B cell (primary cell): ENCODE measurements around the gene PTPRF. TPM values are rescaled to one million over a fixed set of nuclear protein-coding genes. Genes with fewer than 3 reads are reported as not detected.

Source experiments
- ATAC-seq: fragments of 200-7000 bp; cut with Tn5 transposase; one replicate; pipeline ENCODE4 v1.10.0; 2021; ENCODE audit warnings: low read depth, mild to moderate bottlenecking, moderate number of reproducible peaks, moderate library complexity
- CTCF ChIA-PET: fragments of 350-600 bp; sonication (Branson Sonifier 250); formaldehyde crosslinking; loops from one replicate; lab custom pipeline; 2021; ENCODE audit warnings: antibody characterized with exemption, inconsistent platforms; lab: Charles Lee
- POLR2A ChIA-PET: fragments of 350-600 bp; sonication (Branson Sonifier 250); formaldehyde crosslinking; loops from one replicate; lab custom pipeline; 2021; ENCODE audit warnings: antibody characterized with exemption; lab: Charles Lee
- DNase-seq: peaks from one replicate; pipeline ENCODE4 v3.0.0; 2013
- H2AFZ ChIP-seq: 2 replicates; pipeline ENCODE4 v1.6.1; 2012; ENCODE audit warnings: mild to moderate bottlenecking, low read depth, low read length; ENCODE audit not compliant: insufficient read depth, poor library complexity, severe bottlenecking
- H3K27ac ChIP-seq, 2 donors: 1 replicate in 1 of 2; 2 replicates in 1 of 2; pipeline ENCODE4 v1.5.1; 2012 to 2013; ENCODE audit warnings: low read length in 2 of 2, mild to moderate bottlenecking in 2 of 2, moderate library complexity in 1 of 2
- H3K27me3 ChIP-seq, 4 experiments: fragments of 200-600 bp in 1 of 4; sonication (generic) in 1 of 4; replicated peaks in 1 of 4; 1 replicate in 2 of 4; 2 replicates in 2 of 4; pipeline versions ENCODE4 v1.6.1 to v1.7.0; 2013 to 2016; ENCODE audit warnings: low read length in 3 of 4, mild to moderate bottlenecking in 2 of 4, mixed read lengths in 1 of 4, moderate library complexity in 1 of 4; ENCODE audit not compliant: insufficient read depth in 4 of 4, control insufficient read depth in 3 of 4; ENCODE audit errors: control extremely low read depth in 1 of 4
- H3K36me3 ChIP-seq, 2 experiments: replicated peaks in 1 of 2; 1 replicate in 1 of 2; 2 replicates in 1 of 2; pipeline versions ENCODE4 v1.6.1 to v1.7.1; 2013; ENCODE audit warnings: low read length in 1 of 2; ENCODE audit not compliant: insufficient read depth in 2 of 2, control insufficient read depth in 1 of 2; ENCODE audit errors: control extremely low read depth in 1 of 2, extremely low read depth in 1 of 2
- H3K4me1 ChIP-seq, 2 donors: fragments of 200-600 bp in 1 of 2; sonication (generic) in 1 of 2; 1 replicate in 1 of 2; 2 replicates in 1 of 2; pipeline versions ENCODE4 v1.5.1 to v1.6.1; 2013 to 2017; ENCODE audit warnings: low read length in 2 of 2; ENCODE audit not compliant: control insufficient read depth in 2 of 2, insufficient read depth in 2 of 2
- H3K4me2 ChIP-seq: replicated peaks from 2 replicates; pipeline ENCODE3; 2012; ENCODE audit warnings: mild to moderate bottlenecking, low read depth, low read length; ENCODE audit not compliant: poor library complexity, severe bottlenecking
- H3K4me3 ChIP-seq, 5 experiments: fragments of 200-600 bp in 1 of 5; sonication (generic) in 1 of 5; 1 replicate in 3 of 5; 2 replicates in 2 of 5; pipeline versions ENCODE4 v1.5.1 to v1.7.0; 2011 to 2016; ENCODE audit warnings: low read length in 4 of 5, mild to moderate bottlenecking in 4 of 5, low read depth in 2 of 5, control low read depth in 1 of 5, moderate library complexity in 1 of 5; ENCODE audit not compliant: insufficient read depth in 1 of 5; ENCODE audit errors: control extremely low read depth in 1 of 5, extremely low read depth in 1 of 5
- H3K79me2 ChIP-seq: fragments of 200-600 bp; sonication (generic); one replicate; pipeline ENCODE4 v1.6.0; 2016; ENCODE audit warnings: low read length; ENCODE audit not compliant: control insufficient read depth, insufficient read depth
- H3K9ac ChIP-seq: fragments of 200-600 bp; sonication (generic); 2 replicates; pipeline ENCODE4 v1.6.1; 2017; ENCODE audit warnings: mild to moderate bottlenecking, low read length, moderate library complexity
- H3K9me3 ChIP-seq, 3 donors: one replicate each; pipeline versions ENCODE4 v1.6.1 to v1.7.1; 2013; ENCODE audit warnings: low read length in 2 of 3; ENCODE audit not compliant: control insufficient read depth in 2 of 3, insufficient read depth in 1 of 3; ENCODE audit errors: control extremely low read depth in 1 of 3
- H4K20me1 ChIP-seq: 2 replicates; pipeline ENCODE4 v1.6.0; 2012; ENCODE audit warnings: mild to moderate bottlenecking, low read length; ENCODE audit not compliant: insufficient read depth, control insufficient read depth, poor library complexity, severe bottlenecking
- H3K27ac Mint-ChIP-seq: one replicate; pipeline ENCODE4 v1.8.0; 2021; ENCODE audit warnings: mixed read lengths
- H3K27me3 Mint-ChIP-seq: one replicate; pipeline ENCODE4 v1.8.0; 2021; ENCODE audit warnings: mixed read lengths
- H3K4me1 Mint-ChIP-seq: one replicate; pipeline ENCODE4 v1.8.0; 2021; ENCODE audit warnings: mixed read lengths
- H3K4me3 Mint-ChIP-seq: one replicate; pipeline ENCODE4 v1.8.0; 2021; ENCODE audit warnings: mixed read lengths
- H3K9me3 Mint-ChIP-seq: one replicate; pipeline ENCODE4 v1.8.0; 2022; ENCODE audit warnings: mixed read lengths; ENCODE audit not compliant: insufficient read depth
- CTCF ChIP-seq: fragments of 200-600 bp; IDR thresholded peaks from one replicate; pipeline ENCODE4 v1.8.0; 2022; ENCODE audit warnings: antibody characterized with exemption, mild to moderate bottlenecking
- EZH2 ChIP-seq: IDR thresholded peaks from 2 replicates; pipeline ENCODE4 v1.6.1; 2012; ENCODE audit warnings: borderline replicate concordance, low read depth, mild to moderate bottlenecking, moderate library complexity, low read length; ENCODE audit not compliant: insufficient read depth, poor library complexity, severe bottlenecking
- WGBS: methylation state at CpG from one replicate; pipeline ENCODE4 v1.1.5; 2013; ENCODE audit warnings: missing lambda C conversion rate; ENCODE audit not compliant: insufficient coverage; 5-methylcytosine and 5-hydroxymethylcytosine counted together
- intact Hi-C: fragments of 100-400 bp; cut with micrococcal nuclease; formaldehyde crosslinking; loops from one replicate; pipeline ENCODE4 v1.10.0; 2022
- polyA plus RNA-seq: library from polyadenylated mRNA; depleted of rRNA; stranded (reverse); fragments of >200 nt; gene quantifications from 2 replicates; pipeline ENCODE4 v1.2.3, GENCODE V29; 2012
- total RNA-seq, 2 donors: library from RNA; stranded (reverse); fragments of 120-200 nt in 1 of 2; gene quantifications; 1 replicate in 1 of 2; 2 replicates in 1 of 2; pipeline versions ENCODE4 v1.2.3 to v1.2.4, GENCODE V29; 2013 to 2022

The PTPRF gene
- total and polyA plus RNA-seq, 2 donors (not counting 1 experiment from before 2014, with no cell fraction given) = 0.07 to 0.13 TPM

- ChIA-PET CTCF (interaction anchor here (1.1 kb wide), 1 partner anchor 18 kb away, joined by 3 read pairs; no protein-coding TSS in a partner anchor), POLR2A (no interaction called here)
- Mint-ChIP-seq H3K4me1 (no peaks in the 10 kb centered on the region), H3K9me3 (peaks cover 3% of the 10 kb centered on the region), H3K27ac (no peak overlapping the region), H3K4me3 (no peak overlapping the region), H3K27me3 (peaks cover 26% of the 10 kb centered on the region)
- Histone ChIP-seq H3K9ac (no peak overlapping the region), H3K27ac (no peak overlapping the region), H3K36me3 (no peaks in the 10 kb centered on the region), H3K27me3 (no peaks in the 10 kb centered on the region), H4K20me1 (no peaks in the 10 kb centered on the region), H3K4me1 (no peaks in the 10 kb centered on the region), H3K79me2 (no peaks in the 10 kb centered on the region), H2AFZ (no peak overlapping the region), H3K4me3 (no peak overlapping the region), H3K4me2 (no peak overlapping the region), H3K9me3 (peaks cover 0 to 5% (median 4%) of the 10 kb centered on the region in 3 donors)
- TF ChIP-seq EZH2 (no peak), CTCF (no peak)
- WGBS = 90% methylated on average over 2 of the region's 4 CpGs
- DNase-seq (no peak), ATAC-seq (no peak)
- intact Hi-C loops = no loop called here
Observed at GRCh38 chr1:43509007-43509739, 21.5 kb upstream of the PTPRF start.

GRCh38 chr1:43509740-43510375 lies 20.8 kb upstream of the PTPRF start:
- Histone ChIP-seq H4K20me1 (no peaks in the 10 kb centered on the region), H3K27me3 (no peaks in the 10 kb centered on the region), H2AFZ (no peak overlapping the region), H3K4me2 (no peak overlapping the region), H3K9ac (no peak overlapping the region), H3K9me3 (peaks cover 0 to 5% (median 4%) of the 10 kb centered on the region in 3 donors), H3K27ac (no peak overlapping the region), H3K36me3 (no peaks in the 10 kb centered on the region), H3K4me3 (no peak overlapping the region), H3K79me2 (no peaks in the 10 kb centered on the region), H3K4me1 (no peaks in the 10 kb centered on the region)
- POLR2A ChIA-PET = no interaction called here
- CTCF ChIA-PET = no interaction called here
- H3K4me3 Mint-ChIP-seq = no peak overlapping the region
- no peak overlapping the region for H3K27ac Mint-ChIP-seq
- ATAC-seq (no peak), DNase-seq (no peak)
- H3K4me1 Mint-ChIP-seq = no peaks in the 10 kb centered on the region
- peaks cover 30% of the 10 kb centered on the region for H3K27me3 Mint-ChIP-seq
- WGBS = 88% methylated on average over 9 of the region's 12 CpGs
- intact Hi-C loops = no loop called here
- no peak for TF ChIP-seq CTCF
- no peak for TF ChIP-seq EZH2
- H3K9me3 Mint-ChIP-seq = peaks cover 3% of the 10 kb centered on the region
